LNCAP (cell line): ENCODE data around the gene TPBGL.

ENCODE experiments used
- CTCF ChIP-seq: fragments of 450-650 bp; IDR thresholded peaks from 2 replicates; pipeline ENCODE4 v1.5.1; 2017; ENCODE audit warnings: mild to moderate bottlenecking

TPBGL gene

DNA sequence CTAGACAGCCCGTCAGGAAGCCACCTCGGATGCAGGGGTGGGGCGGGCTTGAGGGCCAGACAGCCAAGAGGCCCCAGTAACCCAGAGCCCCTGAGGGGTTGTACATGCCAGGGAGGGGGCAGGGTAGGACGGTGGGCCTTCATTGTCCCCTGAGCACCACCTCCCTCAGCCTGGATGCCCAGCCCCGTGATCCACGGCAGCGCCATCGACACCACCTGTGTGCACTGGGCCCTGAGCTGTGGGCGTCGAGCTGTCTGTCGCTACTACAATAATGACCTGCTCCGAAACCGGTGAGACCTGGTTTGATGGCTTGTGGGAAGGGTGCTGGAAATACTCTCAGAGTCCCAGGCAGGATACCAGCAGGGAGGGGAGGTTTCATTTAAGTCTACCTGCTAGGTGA lies 37.4 kb upstream of the TPBGL start:
- no peak for TF ChIP-seq CTCF

DNA sequence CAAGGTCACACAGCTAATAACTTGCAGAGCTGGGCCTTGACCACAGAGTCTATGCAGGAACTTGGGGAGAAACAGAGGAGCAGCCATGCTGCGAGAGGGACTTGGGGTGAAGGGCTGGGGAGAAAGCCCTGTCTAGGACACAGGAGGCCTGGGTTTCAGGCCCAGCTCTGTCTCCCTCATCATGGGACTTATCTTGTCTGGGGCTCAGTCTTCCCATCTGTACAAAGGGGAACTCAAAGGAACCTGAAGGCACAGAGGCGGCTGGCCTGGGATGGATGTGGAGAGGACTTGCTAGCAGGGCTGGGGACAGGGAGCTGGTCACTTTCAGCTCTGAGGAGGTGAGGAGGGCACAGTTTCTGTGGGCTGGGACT lies 36.9 kb upstream of the TPBGL start:
- TF ChIP-seq CTCF, result no peak

DNA sequence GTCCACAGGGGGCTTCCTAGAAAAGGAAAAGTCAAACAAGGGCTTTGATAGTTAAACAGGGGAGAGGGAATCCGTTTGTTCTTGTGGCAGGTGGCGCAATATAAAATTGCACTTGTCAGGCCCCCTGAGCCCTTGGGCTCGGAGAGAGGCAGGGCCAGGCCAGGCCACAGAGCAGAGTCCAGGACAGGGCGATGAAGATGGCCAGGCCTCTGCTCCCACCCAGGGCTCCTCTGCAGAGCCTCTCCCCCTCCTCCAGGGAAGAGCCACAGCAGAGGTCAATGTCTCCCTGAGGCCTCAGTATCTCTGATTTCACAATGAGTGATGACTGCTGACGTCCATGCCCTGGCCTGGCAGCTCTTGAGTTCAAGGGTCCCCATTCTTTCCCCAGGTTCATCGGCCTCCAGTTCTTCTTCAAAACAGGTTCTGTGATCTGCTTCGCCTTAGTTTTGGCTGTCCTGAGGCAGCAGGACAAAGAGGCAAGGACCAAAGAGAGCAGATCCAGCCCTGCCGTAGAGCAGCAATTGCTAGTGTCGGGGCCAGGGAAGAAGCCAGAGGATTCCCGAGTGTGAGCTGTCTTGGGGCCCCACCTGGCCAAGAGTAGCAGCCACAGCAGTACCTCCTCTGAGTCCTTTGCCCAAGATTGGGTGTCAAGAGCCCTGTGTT lies 36.4 kb upstream of the TPBGL start:
- no peak for TF ChIP-seq CTCF

- peak; percentile 88 for TF ChIP-seq CTCF
Observed at GRCh38 chr11:75204685-75205563, 35.6 kb upstream of the TPBGL start.

GRCh38 chr11:75205564-75206020 lies 35.0 kb upstream of the TPBGL start:
- no peak for TF ChIP-seq CTCF

DNA sequence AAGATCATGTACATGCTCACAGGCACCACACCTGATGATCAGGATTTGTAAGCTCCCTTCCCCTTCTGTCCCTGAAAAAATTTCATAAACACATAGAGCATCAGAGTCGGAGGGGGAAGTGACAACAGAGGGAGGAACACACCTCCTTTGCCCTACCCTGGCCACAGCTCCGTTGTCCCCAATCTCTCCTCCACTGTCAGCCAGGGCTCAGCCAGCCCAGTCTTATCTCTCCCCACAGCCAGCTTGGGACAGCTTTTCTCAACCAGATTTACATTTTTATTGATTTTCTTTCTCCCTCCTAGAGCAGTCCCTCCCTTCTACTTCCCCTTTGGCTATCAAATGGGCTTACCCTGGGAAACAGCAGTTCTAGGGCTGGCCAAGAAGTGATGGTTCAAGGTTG lies 32.1 kb upstream of the TPBGL start:
- TF ChIP-seq CTCF, result no peak

- no peak for TF ChIP-seq CTCF
Observed at GRCh38 chr11:75212411-75212810, 28.2 kb upstream of the TPBGL start.
